Stimulated activated CD8-positive, alpha-beta memory T cell treated with anti-CD3 and anti-CD28 coated beads, Interleukin-15, amount 100 ng/mL, for 1 hour (primary cell): Measurements from ENCODE around the gene ERICH2.

Experiments used
- DNase-seq: peaks from one replicate; pipeline ENCODE4 v3.0.0-alpha.2; 2020; ENCODE audit warnings: low read depth

ERICH2 gene

DNA sequence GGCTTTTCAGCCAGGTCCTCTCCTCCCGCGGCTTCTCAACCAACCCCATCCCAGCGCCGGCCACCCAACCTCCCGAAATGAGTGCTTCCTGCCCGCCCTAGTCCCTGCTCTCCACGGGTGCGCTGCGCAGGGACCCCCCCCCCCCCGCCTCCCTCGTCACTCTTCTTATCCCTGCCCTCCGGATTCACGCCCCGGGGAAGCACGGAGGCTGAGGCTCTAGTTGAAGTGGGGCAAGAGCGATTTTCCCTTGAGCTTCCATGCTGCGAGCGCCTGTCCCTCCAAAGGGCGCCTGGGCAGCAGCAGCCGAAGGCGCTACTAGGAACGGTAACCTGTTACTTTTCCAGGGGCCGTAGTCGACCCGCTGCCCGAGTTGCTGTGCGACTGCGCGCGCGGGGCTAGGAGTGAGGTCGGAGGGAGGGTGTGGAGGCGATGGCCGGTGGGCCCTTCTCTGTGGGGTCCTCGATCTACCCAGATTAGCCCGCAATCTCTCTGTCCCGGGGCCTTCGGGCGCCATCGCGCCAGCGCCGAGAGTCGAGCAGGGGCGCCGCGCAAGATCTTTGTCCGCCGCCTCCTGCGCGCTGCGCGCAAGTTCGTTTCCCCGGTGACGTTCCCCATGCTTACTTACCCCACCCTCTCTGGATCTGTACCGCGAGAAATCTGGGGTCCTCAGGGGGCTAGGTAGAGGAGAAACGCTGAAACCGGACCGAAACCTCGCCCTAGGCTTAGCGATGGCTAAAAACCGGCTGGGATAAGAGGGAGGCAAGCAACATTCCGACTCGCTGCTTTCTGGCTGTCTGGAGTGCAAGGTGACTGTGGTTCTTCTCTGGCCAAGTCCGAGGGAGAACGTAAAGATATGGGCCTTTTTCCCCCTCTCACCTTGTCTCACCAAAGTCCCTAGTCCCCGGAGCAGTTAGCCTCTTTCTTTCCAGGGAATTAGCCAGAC is 47.2 kb downstream of the ERICH2 start:
- DNase-seq = no peak

DNA sequence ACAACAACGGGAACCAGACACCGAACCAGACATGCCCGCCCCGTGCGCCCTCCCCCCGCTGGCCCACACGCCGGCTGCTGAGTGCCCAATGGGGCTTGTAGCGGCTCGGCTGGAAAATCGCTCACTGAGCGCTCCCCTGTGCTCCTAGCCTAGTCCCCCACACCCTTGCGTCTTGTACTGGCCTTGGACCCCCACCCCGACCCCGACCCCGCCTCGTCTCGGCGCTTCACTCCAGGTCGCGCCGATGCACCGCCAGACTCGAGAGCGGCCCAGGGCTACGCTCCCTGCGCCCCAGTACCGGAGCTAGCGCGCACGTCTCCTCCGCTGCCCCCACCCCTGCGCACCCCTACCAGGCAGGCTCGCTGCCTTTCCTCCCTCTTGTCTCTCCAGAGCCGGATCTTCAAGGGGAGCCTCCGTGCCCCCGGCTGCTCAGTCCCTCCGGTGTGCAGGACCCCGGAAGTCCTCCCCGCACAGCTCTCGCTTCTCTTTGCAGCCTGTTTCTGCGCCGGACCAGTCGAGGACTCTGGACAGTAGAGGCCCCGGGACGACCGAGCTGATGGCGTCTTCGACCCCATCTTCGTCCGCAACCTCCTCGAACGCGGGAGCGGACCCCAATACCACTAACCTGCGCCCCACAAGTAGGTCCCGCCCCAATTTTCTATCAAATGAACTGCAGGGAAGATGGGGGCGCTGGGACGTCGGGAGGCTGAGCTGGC is 48.0 kb downstream of the ERICH2 start:
- DNase-seq = no peak

GRCh38 chr2:170818752-170819470 is 48.7 kb downstream of the ERICH2 start:
- DNase-seq = no peak

DNA sequence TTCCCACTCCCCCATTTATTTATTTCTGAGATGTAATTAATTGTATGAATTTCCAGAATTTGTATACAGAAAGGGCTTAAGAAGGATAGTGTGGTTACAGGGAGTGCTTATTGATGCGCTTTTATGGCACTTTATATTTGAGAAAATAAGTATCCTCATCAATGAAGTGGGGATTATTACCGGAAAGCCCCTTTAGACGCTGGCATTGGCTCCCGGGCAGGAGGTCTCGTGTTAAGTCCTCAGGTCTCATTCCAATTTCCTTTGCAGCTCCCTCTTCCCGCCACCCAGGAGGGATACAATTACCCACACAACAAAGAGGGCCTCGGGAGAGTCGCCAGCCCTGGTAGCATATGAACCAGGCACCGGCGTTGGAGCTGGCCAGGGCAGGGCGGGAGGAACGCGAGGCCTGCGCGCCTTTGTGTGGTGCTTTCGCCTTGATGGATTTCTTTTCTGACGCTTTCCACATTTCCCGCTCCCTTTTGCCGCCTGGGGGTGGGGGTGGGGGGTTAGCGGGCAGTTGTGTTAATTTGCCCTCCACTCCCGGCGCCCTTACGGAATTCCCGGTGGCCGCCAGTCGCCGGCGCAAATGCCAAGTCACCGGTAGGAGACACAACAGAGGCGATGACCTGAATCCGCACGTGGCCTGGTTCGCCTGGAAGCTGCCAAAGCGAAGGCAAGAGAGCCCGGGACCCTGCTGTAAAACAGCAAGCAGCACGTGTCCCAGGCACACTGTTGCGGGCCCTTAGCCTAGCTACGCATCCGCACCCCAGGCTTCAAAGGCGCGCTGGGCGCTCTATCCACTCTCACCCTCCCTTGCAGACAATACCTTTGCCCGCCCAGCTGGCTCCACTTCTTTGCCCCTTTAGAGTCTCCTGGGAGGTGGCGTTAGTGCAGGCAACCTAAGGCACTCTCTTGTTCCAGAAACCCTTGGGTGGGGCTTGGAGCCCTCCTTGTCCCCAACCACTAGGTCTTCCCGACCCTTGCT is 49.8 kb downstream of the ERICH2 start:
- no peak for DNase-seq

DNA sequence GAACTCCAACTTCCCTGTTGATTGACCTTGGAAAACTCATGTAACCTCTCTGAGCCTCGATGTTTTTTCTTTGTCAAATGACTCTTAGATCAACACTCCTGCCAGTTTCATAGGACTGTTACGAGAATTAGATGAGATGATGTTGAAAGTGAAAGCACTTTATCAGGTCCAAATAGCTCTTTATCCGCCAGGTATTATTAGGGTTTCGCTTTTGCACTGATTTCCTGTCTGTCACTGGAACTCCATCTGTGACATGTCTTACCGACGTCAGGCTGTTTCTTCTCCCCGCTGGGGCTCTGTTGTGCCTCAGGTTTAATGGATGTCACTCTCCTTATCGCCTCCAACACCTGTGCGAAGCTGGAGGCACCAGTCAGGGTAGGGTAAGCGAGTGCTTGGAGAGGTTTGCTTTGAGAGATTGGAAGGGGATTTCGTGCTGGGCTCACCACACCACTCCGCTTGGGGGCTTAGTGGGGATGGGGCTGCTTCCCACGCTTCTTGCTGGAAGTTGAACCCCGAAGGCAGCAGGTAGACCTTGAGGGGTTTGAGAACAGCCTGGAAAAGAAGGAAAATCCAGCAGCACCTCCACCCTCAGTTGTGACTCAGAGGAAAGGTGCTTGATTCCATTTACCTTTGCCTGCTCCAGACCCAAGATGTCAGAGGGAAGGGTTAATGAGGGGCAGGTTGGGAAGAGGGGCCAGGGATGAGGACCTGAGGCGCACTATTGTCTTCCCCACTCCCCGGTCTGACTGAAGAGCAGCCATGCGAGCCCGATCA is 50.8 kb downstream of the ERICH2 start:
- DNase-seq = no peak

- DNase-seq = no peak
Measured at GRCh38 chr2:170821531-170822289, 51.5 kb downstream of the ERICH2 start.

DNA sequence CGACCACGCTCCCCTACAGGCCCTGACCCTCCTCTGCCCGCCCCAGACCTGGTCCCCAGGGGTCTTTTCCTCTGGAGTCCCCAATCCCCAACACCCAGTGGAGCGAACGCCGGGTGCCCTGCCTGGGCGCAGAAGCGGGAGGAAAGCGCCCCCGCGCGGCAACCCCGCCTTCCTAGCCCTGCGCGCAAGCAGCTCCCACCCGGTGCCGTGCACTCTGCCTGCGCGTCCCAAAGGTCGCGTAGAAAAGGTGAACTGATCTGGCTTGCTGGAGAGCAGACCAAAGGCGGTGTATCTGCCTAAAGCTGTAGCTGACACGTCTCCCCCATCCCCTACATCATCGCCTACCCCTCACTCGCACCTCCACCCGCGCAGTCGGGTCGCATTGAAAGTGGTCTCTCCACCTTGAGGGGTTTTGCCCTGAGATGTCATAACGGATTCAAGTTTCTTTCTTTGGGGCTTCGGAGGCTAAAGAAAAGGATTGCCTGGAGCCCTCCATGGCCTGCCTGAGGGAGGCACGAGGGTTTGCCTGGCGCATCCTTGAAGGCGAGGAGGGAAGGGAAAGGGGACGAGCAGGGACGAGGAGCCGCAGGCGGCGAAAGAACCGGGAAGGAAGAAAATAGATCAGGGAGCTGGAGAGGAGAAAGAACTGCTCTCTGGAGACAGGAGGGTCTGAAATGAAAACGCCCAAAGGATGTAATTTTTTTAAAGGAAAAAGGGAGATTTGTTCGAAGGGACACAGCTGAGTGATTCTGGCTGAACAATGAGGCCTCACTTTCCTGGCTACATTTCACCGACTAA is 52.3 kb downstream of the ERICH2 start:
- no peak for DNase-seq

DNA sequence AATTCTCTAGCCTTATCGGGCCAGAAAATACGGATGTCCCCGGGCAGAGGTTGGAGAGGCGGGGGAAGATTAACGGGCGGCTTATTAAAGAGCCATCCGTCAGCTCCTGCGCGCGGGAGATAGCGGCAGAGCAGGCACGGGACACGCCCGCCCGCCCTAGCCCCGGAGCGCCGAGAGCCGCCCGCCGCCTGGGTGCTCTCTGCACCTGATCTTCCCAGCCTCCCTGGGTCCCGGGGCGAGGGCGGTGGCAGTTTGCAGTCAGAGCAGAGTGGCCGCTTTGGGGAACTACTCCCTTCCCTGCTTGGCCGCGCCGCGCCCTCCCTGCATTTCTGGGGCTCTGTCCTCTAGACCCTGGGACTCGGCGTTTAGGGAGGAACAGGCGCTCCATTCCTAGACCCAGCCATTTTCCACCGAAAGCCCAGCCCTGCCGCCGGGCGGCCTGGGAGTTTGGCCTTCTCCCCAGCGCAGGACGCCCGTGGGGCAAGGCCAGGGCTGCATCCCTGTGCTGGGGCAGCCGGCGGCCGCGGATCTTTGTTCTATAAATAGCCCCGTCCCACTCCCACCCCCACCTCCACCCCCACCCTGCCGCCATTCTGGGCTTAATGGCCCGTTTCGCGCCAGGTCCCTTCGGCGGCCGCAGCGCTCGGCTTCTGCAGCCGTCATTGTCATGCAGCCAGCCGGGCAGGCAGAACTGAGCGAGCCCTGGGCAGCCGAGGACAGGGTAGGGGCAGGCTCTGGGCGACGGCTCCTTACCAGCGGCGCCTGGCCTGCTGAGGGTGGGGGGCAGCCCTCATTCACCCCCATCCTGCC is 53.1 kb downstream of the ERICH2 start:
- DNase-seq = no peak

- no peak for DNase-seq
Measured at GRCh38 chr2:170823898-170824215, 53.7 kb downstream of the ERICH2 start.

GRCh38 chr2:170824526-170825015 is 54.4 kb downstream of the ERICH2 start:
- no peak for DNase-seq

- no peak for DNase-seq
Measured at GRCh38 chr2:170827841-170828532, 57.8 kb downstream of the ERICH2 start.

- DNase-seq = no peak
Measured at GRCh38 chr2:170828533-170828916, 58.3 kb downstream of the ERICH2 start.

GRCh38 chr2:170829036-170829435 is 58.9 kb downstream of the ERICH2 start:
- no peak for DNase-seq

GRCh38 chr2:170830166-170830565 is 60.0 kb downstream of the ERICH2 start:
- no peak for DNase-seq

DNA sequence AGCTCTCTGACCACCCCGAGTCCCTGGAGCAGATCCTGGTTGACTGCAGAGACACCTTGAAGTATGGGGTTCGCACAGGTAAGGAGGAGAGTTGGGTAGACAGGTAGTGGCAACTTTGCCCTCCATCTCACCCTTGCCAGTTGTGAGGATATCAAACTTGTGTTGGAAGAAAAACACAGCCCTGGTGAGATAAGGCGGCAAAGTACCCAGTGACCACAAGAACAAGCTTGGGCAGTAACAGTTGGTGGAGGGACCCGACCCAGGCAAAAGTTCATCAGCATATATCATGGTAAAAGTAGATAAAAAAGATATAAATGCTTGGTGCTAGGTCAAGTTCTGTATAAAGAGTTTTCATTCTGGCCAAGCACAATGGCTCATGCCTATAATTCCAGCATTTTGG is 60.9 kb downstream of the ERICH2 start:
- DNase-seq = no peak

DNA sequence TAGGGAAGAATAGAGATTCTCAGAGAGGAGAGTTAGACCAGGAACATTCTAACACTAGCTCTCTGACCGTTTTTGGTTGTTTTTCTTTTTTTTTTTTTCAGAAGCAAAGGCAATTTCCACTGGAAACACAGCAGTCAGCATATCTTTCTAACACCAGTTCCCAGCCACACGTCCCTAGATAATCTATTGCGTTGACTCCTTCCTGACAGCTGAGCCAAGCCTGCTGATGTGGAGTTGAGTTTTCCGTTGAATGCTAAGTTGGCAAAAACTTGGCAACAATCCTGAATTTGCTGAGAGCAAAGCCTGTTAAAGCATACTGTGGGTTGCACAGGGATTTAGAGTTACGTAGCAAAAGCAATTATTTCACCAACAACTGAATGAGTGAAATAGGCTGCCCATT is 65.8 kb downstream of the ERICH2 start:
- no peak for DNase-seq

GRCh38 chr2:170840717-170841210 is 70.6 kb downstream of the ERICH2 start:
- no peak for DNase-seq
